ENCODE results near the gene ZNF296. TPM values are rescaled to one million over a fixed set of nuclear protein-coding genes. Genes with fewer than 3 reads are reported as not detected.

Gene ZNF296
- total RNA-seq, 1 donor from 2014 or later, result not detected

GRCh38 chr19:45094137-45094536 is 17.9 kb upstream of the ZNF296 start:
- intact Hi-C loops (cut with micrococcal nuclease), result no loop called here
- H3K4me3 ChIP-seq, result peak overlapping the region; percentile 100

GRCh38 chr19:45092747-45093678 is 16.7 kb upstream of the ZNF296 start, which contains the start of gene PPP1R37:
PPP1R37 (plus strand) TSS chr19:45093179; CDS start chr19:45093326, 147 bp downstream.
- intact Hi-C loops (cut with micrococcal nuclease), result no loop called here

More at GRCh38 chr19:45094137-45094536, 17.9 kb upstream of the ZNF296 start:
- Histone ChIP-seq H3K4me1 (peaks cover 83% of the 10 kb centered on the region), H3K27me3 (ENCODE audit: low read depth) (no peaks in the 10 kb centered on the region), H3K36me3 (peaks cover 7% of the 10 kb centered on the region), H3K9me3 (replicated peaks) (no peaks in the 10 kb centered on the region), H3K27ac (replicated peaks) (no peak overlapping the region)
- no peak for DNase-seq
- no peak for TF ChIP-seq CTCF (IDR thresholded peaks at IDR 0.05; ENCODE audit: borderline replicate concordance)

GRCh38 chr19:45091031-45091923 is 15.0 kb upstream of the ZNF296 start:
- intact Hi-C loops (cut with micrococcal nuclease), result no loop called here
- peak overlapping the region; percentile 93 for H3K27ac ChIP-seq (replicated peaks)
- H3K4me3 ChIP-seq, result peak overlapping the region; percentile 100
- no peaks in the 10 kb centered on the region for H3K9me3 ChIP-seq (replicated peaks)
- H3K36me3 ChIP-seq, result peaks cover 19% of the 10 kb centered on the region
- no peaks in the 10 kb centered on the region for H3K27me3 ChIP-seq (ENCODE audit: low read depth)
- peaks cover 54% of the 10 kb centered on the region for H3K4me1 ChIP-seq
- DNase-seq, result peak; percentile 98
- TF ChIP-seq CTCF (IDR thresholded peaks at IDR 0.05; ENCODE audit: borderline replicate concordance), result no peak

More at GRCh38 chr19:45092747-45093678, 16.7 kb upstream of the ZNF296 start, which contains the start of gene PPP1R37:
- Histone ChIP-seq H3K27me3 (ENCODE audit: low read depth) (no peaks in the 10 kb centered on the region), H3K4me3 (peak within 1 kb of the TSS; percentile 100), H3K9me3 (replicated peaks) (no peaks in the 10 kb centered on the region), H3K27ac (replicated peaks) (peak within 1 kb of the TSS; percentile 93), H3K36me3 (peaks cover 17% of the 10 kb centered on the region), H3K4me1 (peaks cover 72% of the 10 kb centered on the region)
- peak; percentile 64 for TF ChIP-seq CTCF (IDR thresholded peaks at IDR 0.05; ENCODE audit: borderline replicate concordance)
- peak; percentile 91 for DNase-seq

GRCh38 chr19:45090606-45091005 is 14.3 kb upstream of the ZNF296 start:
- Histone ChIP-seq H3K27ac (replicated peaks) (no peak overlapping the region), H3K36me3 (peaks cover 19% of the 10 kb centered on the region), H3K27me3 (ENCODE audit: low read depth) (no peaks in the 10 kb centered on the region), H3K4me1 (peaks cover 48% of the 10 kb centered on the region), H3K4me3 (peak overlapping the region; percentile 100), H3K9me3 (replicated peaks) (no peaks in the 10 kb centered on the region)
- no peak for TF ChIP-seq CTCF (IDR thresholded peaks at IDR 0.05; ENCODE audit: borderline replicate concordance)
- DNase-seq, result no peak
- intact Hi-C loops (cut with micrococcal nuclease), result no loop called here

- intact Hi-C loops (cut with micrococcal nuclease), result no loop called here
- no peaks in the 10 kb centered on the region for H3K27me3 ChIP-seq (ENCODE audit: low read depth)
Observed at GRCh38 chr19:45090034-45090433, 13.8 kb upstream of the ZNF296 start.

More at GRCh38 chr19:45090034-45090433, 13.8 kb upstream of the ZNF296 start:
- peaks cover 42% of the 10 kb centered on the region for H3K4me1 ChIP-seq
- H3K9me3 ChIP-seq (replicated peaks), result no peaks in the 10 kb centered on the region
- TF ChIP-seq CTCF (IDR thresholded peaks at IDR 0.05; ENCODE audit: borderline replicate concordance), result no peak
- DNase-seq, result no peak
- H3K4me3 ChIP-seq, result no peak overlapping the region
- H3K27ac ChIP-seq (replicated peaks), result no peak overlapping the region
- peaks cover 21% of the 10 kb centered on the region for H3K36me3 ChIP-seq

Data from left ventricle myocardium inferior (tissue), 1 donor.